ENCODE data around the gene NOS2.

The NOS2 gene

GRCh38 chr17:27797390-27798091 lies 2.8 kb downstream of the NOS2 start:
- Histone ChIP-seq H3K27ac (ENCODE audit: low read depth, low read length) (no peak overlapping the region), H3K4me3 (ENCODE audit: low read length) (no peak overlapping the region), H3K4me2 (ENCODE audit: low read length) (no peak overlapping the region), H3K9me2 (replicated peaks; ENCODE audit: control insufficient read depth, low read length) (no peaks in the 10 kb centered on the region), H3F3A (ENCODE audit: control insufficient read depth, insufficient read depth) (no peaks in the 10 kb centered on the region), H4K20me1 (ENCODE audit: control insufficient read depth, insufficient read depth, low read depth, low read length) (no peaks in the 10 kb centered on the region), H3K4me1 (ENCODE audit: control insufficient read depth, low read length) (no peaks in the 10 kb centered on the region), H3K79me2 (ENCODE audit: control insufficient read depth, low read length) (no peaks in the 10 kb centered on the region), H3K36me3 (ENCODE audit: control insufficient read depth, low read length) (no peaks in the 10 kb centered on the region), H3K27me3 (ENCODE audit: control insufficient read depth, low read length) (peaks cover 16% of the 10 kb centered on the region; the same call in 1 of the 2 replicates), H3K9me3 (ENCODE audit: control insufficient read depth, insufficient read depth, low read length) (no peaks in the 10 kb centered on the region)
- TF ChIP-seq EZH2phosphoT487 (IDR thresholded peaks at IDR 0.05; ENCODE audit: borderline replicate concordance, low read length): no peak
- TF ChIP-seq CTCF (IDR thresholded peaks at IDR 0.05; ENCODE audit: low read depth, low read length, poor library complexity, severe bottlenecking): peak; percentile 28

GRCh38 chr17:27793906-27794569 lies 6.3 kb downstream of the NOS2 start:
- no peaks in the 10 kb centered on the region for H3K9me2 ChIP-seq (replicated peaks; ENCODE audit: control insufficient read depth, low read length)
- H3K4me3 ChIP-seq (ENCODE audit: low read length): no peak overlapping the region
- H3K36me3 ChIP-seq (ENCODE audit: control insufficient read depth, low read length): no peaks in the 10 kb centered on the region
- no peaks in the 10 kb centered on the region for H3K79me2 ChIP-seq (ENCODE audit: control insufficient read depth, low read length)
- no peak overlapping the region for H3K27ac ChIP-seq (ENCODE audit: low read depth, low read length)
- no peak for TF ChIP-seq CTCF (IDR thresholded peaks at IDR 0.05; ENCODE audit: low read depth, low read length, poor library complexity, severe bottlenecking)
- TF ChIP-seq EZH2phosphoT487 (IDR thresholded peaks at IDR 0.05; ENCODE audit: borderline replicate concordance, low read length): no peak
- H3K9me3 ChIP-seq (ENCODE audit: control insufficient read depth, insufficient read depth, low read length): no peaks in the 10 kb centered on the region
- H3K27me3 ChIP-seq (ENCODE audit: control insufficient read depth, low read length): peaks cover 3% of the 10 kb centered on the region; the same call in 1 of the 2 replicates
- H3K4me2 ChIP-seq (ENCODE audit: low read length): no peak overlapping the region
- H3K4me1 ChIP-seq (ENCODE audit: control insufficient read depth, low read length): no peaks in the 10 kb centered on the region
- no peaks in the 10 kb centered on the region for H4K20me1 ChIP-seq (ENCODE audit: control insufficient read depth, insufficient read depth, low read depth, low read length)
- no peaks in the 10 kb centered on the region for H3F3A ChIP-seq (ENCODE audit: control insufficient read depth, insufficient read depth)

GRCh38 chr17:27793168-27793905 lies 7.0 kb downstream of the NOS2 start:
- Histone ChIP-seq H3K9me2 (replicated peaks; ENCODE audit: control insufficient read depth, low read length) (no peaks in the 10 kb centered on the region), H3K4me1 (ENCODE audit: control insufficient read depth, low read length) (no peaks in the 10 kb centered on the region), H3K79me2 (ENCODE audit: control insufficient read depth, low read length) (no peaks in the 10 kb centered on the region), H3K4me2 (ENCODE audit: low read length) (no peak overlapping the region), H3K27ac (ENCODE audit: low read depth, low read length) (no peak overlapping the region), H3K36me3 (ENCODE audit: control insufficient read depth, low read length) (no peaks in the 10 kb centered on the region), H3K4me3 (ENCODE audit: low read length) (no peak overlapping the region), H4K20me1 (ENCODE audit: control insufficient read depth, insufficient read depth, low read depth, low read length) (no peaks in the 10 kb centered on the region), H3K9me3 (ENCODE audit: control insufficient read depth, insufficient read depth, low read length) (no peaks in the 10 kb centered on the region), H3K27me3 (ENCODE audit: control insufficient read depth, low read length) (peaks cover 3% of the 10 kb centered on the region; the same call in 1 of the 2 replicates), H3F3A (ENCODE audit: control insufficient read depth, insufficient read depth) (no peaks in the 10 kb centered on the region)
- TF ChIP-seq CTCF (IDR thresholded peaks at IDR 0.05; ENCODE audit: low read depth, low read length, poor library complexity, severe bottlenecking): no peak
- TF ChIP-seq EZH2phosphoT487 (IDR thresholded peaks at IDR 0.05; ENCODE audit: borderline replicate concordance, low read length): no peak
